ENCODE measurements around the gene KRT73. TPM values are rescaled to one million over a fixed set of nuclear protein-coding genes. Genes with fewer than 3 reads are reported as not detected.

The KRT73 gene
- total and polyA plus RNA-seq, 3 donors from 2014 or later, result 0.16 TPM; not detected in 2

GRCh38 chr12:52580496-52580895 lies 37.9 kb downstream of the KRT73 start:
- WGBS, 2 donors, result 89 to 93% methylated on average over 1 of the region's 1 CpG
- no peak overlapping the region for H3K27ac ChIP-seq
- no peaks in the 10 kb centered on the region for H3K36me3 ChIP-seq (ENCODE audit: low read depth, missing control alignments)
- no peaks in the 10 kb centered on the region for H3K27me3 ChIP-seq
- no peaks in the 10 kb centered on the region for H3K4me1 ChIP-seq
- no peak for DNase-seq
- intact Hi-C loops (cut with DNase I; ENCODE audit: low total_unique reads), result no loop called here
- no peaks in the 10 kb centered on the region for H3K9me3 ChIP-seq
- H3K4me3 ChIP-seq, result no peak overlapping the region
- no peak for TF ChIP-seq CTCF (IDR thresholded peaks at IDR 0.05)
- no peak for TF ChIP-seq POLR2A (IDR thresholded peaks at IDR 0.05)

GRCh38 chr12:52579468-52580465 lies 38.6 kb downstream of the KRT73 start:
- H3K27me3 ChIP-seq, result no peaks in the 10 kb centered on the region
- intact Hi-C loops (cut with DNase I; ENCODE audit: low total_unique reads), result no loop called here
- no peak for DNase-seq
- TF ChIP-seq CTCF (IDR thresholded peaks at IDR 0.05) (no peak), POLR2A (IDR thresholded peaks at IDR 0.05) (no peak)
- H3K4me3 ChIP-seq, result no peak overlapping the region
- no peaks in the 10 kb centered on the region for H3K36me3 ChIP-seq (ENCODE audit: low read depth, missing control alignments)
- H3K9me3 ChIP-seq, result no peaks in the 10 kb centered on the region
- H3K4me1 ChIP-seq, result no peaks in the 10 kb centered on the region
- no peak overlapping the region for H3K27ac ChIP-seq
- WGBS, 2 donors, result 86 to 87% methylated on average over 9 to 10 of the region's 10 CpGs

GRCh38 chr12:52578469-52578868 lies 39.9 kb downstream of the KRT73 start:
- no peaks in the 10 kb centered on the region for H3K27me3 ChIP-seq
- no peaks in the 10 kb centered on the region for H3K36me3 ChIP-seq (ENCODE audit: low read depth, missing control alignments)
- TF ChIP-seq POLR2A (IDR thresholded peaks at IDR 0.05) (no peak), CTCF (IDR thresholded peaks at IDR 0.05) (no peak)
- 97 to 100% methylated on average over 3 of the region's 3 CpGs for WGBS, 2 donors
- no peak overlapping the region for H3K27ac ChIP-seq
- H3K4me1 ChIP-seq, result no peaks in the 10 kb centered on the region
- intact Hi-C loops (cut with DNase I; ENCODE audit: low total_unique reads), result no loop called here
- DNase-seq, result no peak
- no peak overlapping the region for H3K4me3 ChIP-seq
- no peaks in the 10 kb centered on the region for H3K9me3 ChIP-seq

- Histone ChIP-seq H3K27ac (no peak overlapping the region), H3K27me3 (no peaks in the 10 kb centered on the region), H3K4me1 (no peaks in the 10 kb centered on the region), H3K9me3 (no peaks in the 10 kb centered on the region), H3K36me3 (ENCODE audit: low read depth, missing control alignments) (no peaks in the 10 kb centered on the region), H3K4me3 (no peak overlapping the region)
- intact Hi-C loops (cut with DNase I; ENCODE audit: low total_unique reads), result no loop called here
- no peak for DNase-seq
- TF ChIP-seq POLR2A (IDR thresholded peaks at IDR 0.05) (no peak), CTCF (IDR thresholded peaks at IDR 0.05) (no peak)
- WGBS, 2 donors, result 93 to 96% methylated on average over 8 of the region's 8 CpGs
These were observed 41.0 kb downstream of the KRT73 start for GRCh38 chr12:52577316-52577715.
